GM23338 (cell line): Measurements from ENCODE around the gene MED16. TPM values are rescaled to one million over a fixed set of nuclear protein-coding genes. Genes with fewer than 3 reads are reported as not detected.

Experiments
- ATAC-seq: fragments of 200-7000 bp; cut with Tn5 transposase; 3 replicates; pipeline ENCODE4 v1.9.1; 2020
- DNase-seq: peaks from one replicate; pipeline ENCODE4 v3.0.0-alpha.2; 2015; ENCODE audit warnings: low spot score
- H2AFZ ChIP-seq: fragments of 200-600 bp; sonication (generic); 2 replicates; pipeline ENCODE4 v1.8.0; 2016; ENCODE audit warnings: antibody characterized with exemption, mild to moderate bottlenecking, moderate library complexity
- H3F3A ChIP-seq: fragments of 200-600 bp; sonication (generic); replicated peaks from 2 replicates; pipeline ENCODE4 v1.8.0; 2017; ENCODE audit warnings: antibody characterized with exemption, mixed run types, low read depth
- H3K27ac ChIP-seq: fragments of 200-600 bp; sonication (generic); 2 replicates; pipeline ENCODE4 v1.6.1; 2016; ENCODE audit warnings: low read depth
- H3K27me3 ChIP-seq: fragments of 200-600 bp; sonication (generic); 2 replicates; pipeline ENCODE4 v1.8.0; 2016; ENCODE audit warnings: mild to moderate bottlenecking, mixed run types, moderate library complexity; ENCODE audit not compliant: insufficient read depth
- H3K36me3 ChIP-seq: fragments of 200-600 bp; sonication (generic); 2 replicates; pipeline ENCODE4 v1.8.0; 2016; ENCODE audit warnings: mild to moderate bottlenecking; ENCODE audit not compliant: insufficient read depth
- H3K4me1 ChIP-seq: fragments of 200-600 bp; sonication (generic); 2 replicates; pipeline ENCODE4 v1.8.0; 2016; ENCODE audit warnings: mild to moderate bottlenecking, moderate library complexity; ENCODE audit not compliant: insufficient read depth
- H3K4me2 ChIP-seq: fragments of 200-600 bp; sonication (generic); 2 replicates; pipeline ENCODE4 v1.7.1; 2017; ENCODE audit warnings: mixed run types
- H3K4me3 ChIP-seq: fragments of 200-600 bp; sonication (generic); 2 replicates; pipeline ENCODE4 v1.6.1; 2016; ENCODE audit warnings: mixed run types
- H3K79me2 ChIP-seq: fragments of 200-600 bp; sonication (generic); replicated peaks from 2 replicates; pipeline ENCODE4 v1.8.0; 2017; ENCODE audit warnings: mild to moderate bottlenecking; ENCODE audit not compliant: insufficient read depth
- H3K9me2 ChIP-seq: fragments of 200-600 bp; sonication (generic); 2 replicates; pipeline ENCODE4 v1.8.0; 2017; ENCODE audit not compliant: insufficient read depth
- H4K20me1 ChIP-seq: fragments of 200-600 bp; sonication (generic); replicated peaks from 2 replicates; pipeline ENCODE4 v1.8.0; 2017; ENCODE audit warnings: mild to moderate bottlenecking; ENCODE audit not compliant: insufficient read depth
- H3K27ac Mint-ChIP-seq: 2 replicates; pipeline ENCODE4 v1.8.0; 2020; ENCODE audit warnings: inconsistent platforms, mild to moderate bottlenecking, moderate library complexity, mixed read lengths
- H3K27me3 Mint-ChIP-seq: 3 replicates; pipeline ENCODE4 v1.8.0; 2022; ENCODE audit warnings: low read depth, mild to moderate bottlenecking, moderate library complexity, mixed read lengths, inconsistent platforms; ENCODE audit not compliant: insufficient read depth, poor library complexity
- H3K36me3 Mint-ChIP-seq: 3 replicates; pipeline ENCODE4 v1.8.0; 2021; ENCODE audit warnings: low read depth, mild to moderate bottlenecking, inconsistent platforms, moderate library complexity, mixed read lengths
- H3K4me1 Mint-ChIP-seq: 3 replicates; pipeline ENCODE4 v1.8.0; 2020; ENCODE audit warnings: mild to moderate bottlenecking, inconsistent platforms, mixed read lengths
- H3K4me3 Mint-ChIP-seq: 3 replicates; pipeline ENCODE4 v1.8.0; 2021; ENCODE audit warnings: moderate library complexity, mild to moderate bottlenecking, inconsistent platforms, mixed read lengths
- H3K9me3 Mint-ChIP-seq: 3 replicates; pipeline ENCODE4 v1.8.0; 2020; ENCODE audit warnings: moderate library complexity, mild to moderate bottlenecking, inconsistent platforms, mixed read lengths
- CREB1 ChIP-seq: fragments of 250-450 bp; sonication (Bioruptor Pico); IDR thresholded peaks from 2 replicates; pipeline ENCODE4 v1.5.0; 2020; ENCODE audit warnings: low read depth, mild to moderate bottlenecking, moderate library complexity
- CTCF ChIP-seq, 2 experiments: fragments of 200-600 bp in 1 of 2; sonication (generic) in 1 of 2; conservative IDR thresholded peaks; 2 replicates each; pipeline versions ENCODE4 v1.5.1 to v1.6.1; 2016 to 2017; ENCODE audit warnings: antibody characterized with exemption in 2 of 2, low read depth in 2 of 2, mild to moderate bottlenecking in 2 of 2, moderate library complexity in 1 of 2
- ETS1 ChIP-seq: IDR thresholded peaks from 2 replicates; pipeline ENCODE4 v1.6.1; 2016; ENCODE audit warnings: antibody characterized with exemption
- EZH2 ChIP-seq: fragments of 200-600 bp; sonication (generic); IDR thresholded peaks from one replicate; pipeline ENCODE4 v1.8.0; 2017; ENCODE audit warnings: antibody characterized with exemption, mild to moderate bottlenecking, low read depth; ENCODE audit not compliant: unreplicated experiment
- EZH2phosphoT487 ChIP-seq: fragments of 200-600 bp; sonication (generic); IDR thresholded peaks from one replicate; pipeline ENCODE4 v1.8.1; 2018; ENCODE audit warnings: antibody characterized with exemption; ENCODE audit not compliant: unreplicated experiment
- JUNB ChIP-seq: IDR thresholded peaks from one replicate; pipeline ENCODE4 v1.6.1; 2016; ENCODE audit warnings: antibody characterized with exemption; ENCODE audit not compliant: unreplicated experiment
- POLR2AphosphoS5 ChIP-seq: IDR thresholded peaks from 2 replicates; pipeline ENCODE4 v1.6.1; 2016; ENCODE audit warnings: antibody characterized with exemption, low read depth
- REST ChIP-seq: IDR thresholded peaks from one replicate; pipeline ENCODE4 v1.6.1; 2018; ENCODE audit warnings: antibody characterized with exemption; ENCODE audit not compliant: unreplicated experiment
- STAT1 ChIP-seq: IDR thresholded peaks from one replicate; pipeline ENCODE4 v1.6.1; 2016; ENCODE audit warnings: antibody characterized with exemption; ENCODE audit not compliant: unreplicated experiment
- ZNF114 ChIP-seq: fragments of 250-450 bp; sonication (Bioruptor Pico); IDR thresholded peaks from 2 replicates; pipeline ENCODE4 v1.5.0; 2020; ENCODE audit warnings: mild to moderate bottlenecking, moderate library complexity
- ZNF331 ChIP-seq: fragments of 250-450 bp; sonication (Bioruptor Pico); IDR thresholded peaks from 2 replicates; pipeline ENCODE4 v1.5.0; 2020; ENCODE audit warnings: low read depth, mild to moderate bottlenecking, moderate library complexity
- ZNF462 ChIP-seq: fragments of 250-450 bp; sonication (Bioruptor Pico); IDR thresholded peaks from 2 replicates; pipeline ENCODE4 v1.5.0; 2020; ENCODE audit warnings: mild to moderate bottlenecking, moderate library complexity
- polyA plus RNA-seq: library from polyadenylated mRNA; unstranded; fragments of >200 nt; fragmentation: Nextera tagmentation; extraction: Ambion mirVana; gene quantifications from 2 replicates; pipeline ENCODE4 v1.2.1, GENCODE V29; 2016
- total RNA-seq: library from RNA; depleted of rRNA; stranded (reverse); fragments of >200 nt; shearing (Covaris generic); gene quantifications from 2 replicates; pipeline ENCODE4 v1.2.3, GENCODE V29; 2014

Gene MED16
- total and polyA plus RNA-seq, 2 experiments from 2014 or later = 52.7 to 73.6 TPM

- ATAC-seq = no peak
- Histone ChIP-seq H3K9me2 (no peaks in the 10 kb centered on the region), H3K27ac (no peak overlapping the region)
These were observed 34.7 kb downstream of the MED16 start for GRCh38 chr19:858284-858683.

More at GRCh38 chr19:858284-858683, 34.7 kb downstream of the MED16 start:
- no peaks in the 10 kb centered on the region for H3K36me3 Mint-ChIP-seq
- no peaks in the 10 kb centered on the region; the same call in 2 of the 3 replicates for H3K9me3 Mint-ChIP-seq
- peaks cover 24% of the 10 kb centered on the region for H3K27me3 Mint-ChIP-seq
- Histone ChIP-seq H3F3A (peaks cover 15% of the 10 kb centered on the region), H3K79me2 (no peaks in the 10 kb centered on the region), H3K4me2 (no peak overlapping the region), H3K36me3 (no peaks in the 10 kb centered on the region), H3K4me1 (no peaks in the 10 kb centered on the region), H2AFZ (no peak overlapping the region), H4K20me1 (no peaks in the 10 kb centered on the region), H3K27me3 (peaks cover 27% of the 10 kb centered on the region), H3K4me3 (no peak overlapping the region)
- DNase-seq = no peak
- no peak overlapping the region for H3K4me3 Mint-ChIP-seq
- no peaks in the 10 kb centered on the region for H3K4me1 Mint-ChIP-seq
- TF ChIP-seq ZNF331 (CRISPR knock-in tag) (no peak), CREB1 (CRISPR knock-in tag) (no peak), ETS1 (no peak), POLR2AphosphoS5 (no peak), ZNF114 (CRISPR knock-in tag) (no peak), STAT1 (no peak), REST (no peak), ZNF462 (CRISPR knock-in tag) (no peak), EZH2phosphoT487 (no peak), CTCF (conservative IDR thresholded peaks at IDR 0.05; ENCODE audit: low read depth in 2 of 2) (no peak), JUNB (no peak), EZH2 (no peak)
- H3K27ac Mint-ChIP-seq = no peak overlapping the region
